HFF-Myc (cell line): ENCODE results near the gene SARS2.
"Not testable (repeated sequence)": the region's sequence is repeated elsewhere in the genome, so short reads cannot be mapped to it uniquely, and the experiment has no call there.

Experiments used
- DNase-seq: peaks from one replicate; pipeline ENCODE4 v3.0.0-alpha.2; 2011; ENCODE audit warnings: low read depth; ENCODE audit errors: extremely low read depth
- H3K4me3 ChIP-seq: replicated peaks from 2 replicates; pipeline ENCODE4 v1.5.1; 2011; ENCODE audit warnings: low read depth, mild to moderate bottlenecking, control low read depth, low read length
- CTCF ChIP-seq: IDR thresholded peaks from 2 replicates; pipeline ENCODE4 v1.5.1; 2012; ENCODE audit warnings: mild to moderate bottlenecking, low read depth, low read length, control low read depth; ENCODE audit errors: missing control alignments

SARS2 gene

DNA sequence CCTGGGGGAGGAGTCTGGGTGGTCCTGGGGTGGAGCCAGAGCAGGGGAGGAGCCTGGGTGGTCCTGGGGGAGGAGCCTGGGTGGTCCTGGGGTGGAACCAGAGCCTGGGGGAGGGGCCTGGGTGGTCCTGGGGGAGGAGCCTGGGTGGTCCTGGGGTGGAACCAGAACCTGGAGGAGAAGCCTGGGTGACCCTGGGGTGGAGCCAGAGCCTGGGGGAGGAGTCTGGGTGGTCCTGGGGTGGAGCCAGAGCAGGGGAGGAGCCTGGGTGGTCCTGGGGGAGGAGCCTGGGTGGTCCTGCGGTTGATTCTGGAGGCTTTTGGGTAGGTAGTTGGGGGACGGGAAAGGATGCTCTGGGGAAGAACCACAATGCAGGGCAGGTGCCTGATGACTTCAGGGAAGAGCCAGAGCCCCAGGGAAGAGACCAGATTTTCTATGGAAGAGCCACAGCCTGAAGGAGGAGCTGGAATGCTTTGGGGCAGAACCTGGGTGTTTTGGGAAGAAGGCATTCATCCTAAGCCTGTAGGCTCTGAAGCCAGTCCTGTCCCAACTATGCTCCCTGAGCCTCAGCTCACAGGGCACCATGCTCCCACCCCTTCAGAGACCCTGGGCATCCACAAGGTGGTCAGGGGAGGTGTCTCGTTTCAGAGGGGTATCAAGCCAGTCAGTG lies 15.1 kb upstream of the SARS2 start:
- no peak for DNase-seq
- no peak overlapping the region for H3K4me3 ChIP-seq
- no peak for TF ChIP-seq CTCF

- DNase-seq: peak; percentile 9
- H3K4me3 ChIP-seq: no peak overlapping the region
- TF ChIP-seq CTCF: no peak
Measured at GRCh38 chr19:38944981-38945506, 14.5 kb upstream of the SARS2 start.

- TF ChIP-seq CTCF: no peak
- H3K4me3 ChIP-seq: no peak overlapping the region
- no peak for DNase-seq
Measured at GRCh38 chr19:38942471-38943181, 12.1 kb upstream of the SARS2 start.

GRCh38 chr19:38941979-38942378 lies 11.4 kb upstream of the SARS2 start:
- TF ChIP-seq CTCF: no peak
- H3K4me3 ChIP-seq: no peak overlapping the region
- no peak for DNase-seq

- not testable (repeated sequence) for DNase-seq
Measured at GRCh38 chr19:38941466-38941865, 10.9 kb upstream of the SARS2 start.

DNA sequence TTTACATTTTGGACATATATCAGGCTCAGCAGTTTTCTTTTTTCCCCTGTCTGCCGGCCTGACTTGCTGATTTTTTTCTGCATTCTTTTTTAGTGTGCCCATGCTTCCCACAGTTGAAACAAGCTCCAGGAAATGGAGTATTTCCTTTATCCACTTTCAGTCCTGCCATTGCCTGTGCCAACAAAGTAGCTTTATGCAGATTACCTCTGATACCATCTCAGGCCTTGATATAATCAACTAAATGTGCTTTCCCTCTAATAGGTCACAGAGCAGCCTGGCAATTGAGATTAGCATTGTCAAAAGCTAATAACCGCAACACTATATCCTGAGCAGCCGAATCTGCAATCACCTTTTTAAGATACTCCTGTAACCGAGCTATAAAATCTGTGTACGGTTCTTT lies 9.4 kb upstream of the SARS2 start:
- no peak for DNase-seq
- H3K4me3 ChIP-seq: no peak overlapping the region
- no peak for TF ChIP-seq CTCF

More at GRCh38 chr19:38941466-38941865, 10.9 kb upstream of the SARS2 start:
- not testable (repeated sequence) for H3K4me3 ChIP-seq

GRCh38 chr19:38933544-38933943 lies 3.0 kb upstream of the SARS2 start:
- no peak for DNase-seq
- H3K4me3 ChIP-seq: no peak overlapping the region
- no peak for TF ChIP-seq CTCF
